SU-DHL-6 (cell line): ENCODE results near the gene KRIT1.

Source experiments
- CTCF ChIP-seq: fragments of 200-600 bp; sonication (generic); IDR thresholded peaks from one replicate; pipeline ENCODE4 v1.5.1; 2017; ENCODE audit warnings: antibody characterized with exemption, mild to moderate bottlenecking, low read length, moderate library complexity; ENCODE audit not compliant: insufficient read depth, poor library complexity, severe bottlenecking
- EZH2phosphoT487 ChIP-seq: fragments of 200-600 bp; sonication (generic), shearing (Covaris generic); conservative IDR thresholded peaks from 2 replicates; pipeline ENCODE4 v1.6.1; 2018; ENCODE audit warnings: mild to moderate bottlenecking, antibody characterized with exemption, low read length, moderate library complexity, mixed read lengths

- TF ChIP-seq CTCF, result no peak
- no peak for TF ChIP-seq EZH2phosphoT487
These were observed 43.6 kb upstream of the KRIT1 start for GRCh38 chr7:92289321-92289720.
